Activated T-cell treated with anti-CD3 and anti-CD28 coated beads, Interleukin-2, amount 50 U/mL, for 1 hour (primary cell): ENCODE data around the gene SMIM38.
"Not testable (repeated sequence)": the region's sequence is repeated elsewhere in the genome, so short reads cannot be mapped to it uniquely, and the experiment has no call there.

ENCODE experiments used
- DNase-seq: peaks from one replicate; pipeline ENCODE4 v3.0.0-alpha.2; 2020

The SMIM38 gene

GRCh38 chr11:69141742-69142141, 14.0 kb upstream of the SMIM38 start:
- DNase-seq = no peak

- DNase-seq = no peak
These were observed 12.8 kb upstream of the SMIM38 start for GRCh38 chr11:69142895-69143294.

GRCh38 chr11:69144316-69145049, 11.3 kb upstream of the SMIM38 start:
- no peak for DNase-seq

GRCh38 chr11:69145050-69145380, 10.7 kb upstream of the SMIM38 start:
- no peak for DNase-seq

GRCh38 chr11:69148377-69148762, 7.4 kb upstream of the SMIM38 start:
- no peak for DNase-seq

- DNase-seq = no peak
These were observed 6.9 kb upstream of the SMIM38 start for GRCh38 chr11:69148806-69149205.

GRCh38 chr11:69149338-69150045, 6.2 kb upstream of the SMIM38 start:
- DNase-seq = not testable (repeated sequence)

GRCh38 chr11:69150175-69150574, 5.6 kb upstream of the SMIM38 start:
- no peak for DNase-seq

GRCh38 chr11:69151836-69152235, 3.9 kb upstream of the SMIM38 start:
- DNase-seq = no peak

GRCh38 chr11:69152733-69153421, 2.9 kb upstream of the SMIM38 start:
- no peak for DNase-seq

GRCh38 chr11:69153661-69154060, 2.1 kb upstream of the SMIM38 start:
- DNase-seq = no peak

GRCh38 chr11:69154211-69154913, 1.4 kb upstream of the SMIM38 start:
- DNase-seq = no peak

- no peak for DNase-seq
These were observed 815 bp upstream of the SMIM38 start for GRCh38 chr11:69154938-69155301.

- no peak for DNase-seq
These were observed 502 bp downstream of the SMIM38 start for GRCh38 chr11:69156235-69156639.

GRCh38 chr11:69156673-69157155, 979 bp downstream of the SMIM38 start:
- no peak for DNase-seq

GRCh38 chr11:69157156-69157821, 1.6 kb downstream of the SMIM38 start:
- no peak for DNase-seq

- no peak for DNase-seq
These were observed 2.1 kb downstream of the SMIM38 start for GRCh38 chr11:69157822-69158231.

- no peak for DNase-seq
These were observed 2.8 kb downstream of the SMIM38 start for GRCh38 chr11:69158301-69159149.

GRCh38 chr11:69159150-69159852, 3.6 kb downstream of the SMIM38 start:
- DNase-seq = no peak

- DNase-seq = no peak
These were observed 4.8 kb downstream of the SMIM38 start for GRCh38 chr11:69160296-69161116.
